ENCODE data around the gene KANSL1. TPM values are rescaled to one million over a fixed set of nuclear protein-coding genes. Genes with fewer than 3 reads are reported as not detected.

The KANSL1 gene
- total RNA-seq, 1 experiment from 2014 or later, result 55.5 TPM

DNA sequence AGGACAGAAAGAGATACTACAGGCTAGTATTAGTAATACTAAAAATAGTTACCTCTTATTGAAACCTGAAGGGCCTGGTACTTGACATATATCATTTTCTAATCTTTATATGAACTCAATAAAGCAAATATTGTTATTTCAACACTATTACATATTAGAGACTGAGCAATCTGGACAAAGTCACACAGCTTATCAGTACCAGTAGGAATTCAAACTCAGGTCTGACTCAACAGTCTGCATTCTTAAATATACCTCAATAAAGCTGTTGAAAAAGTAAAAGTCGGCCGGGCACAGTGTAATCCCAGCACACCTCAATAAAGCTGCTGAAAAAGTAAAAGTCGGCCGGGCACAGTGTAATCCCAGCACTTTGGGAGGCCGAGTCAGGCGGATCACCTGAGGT, 67.4 kb downstream of the KANSL1 start:
- Histone ChIP-seq H3K4me1 (ENCODE audit: control insufficient read depth, insufficient read depth, low read length) (peaks cover 7% of the 10 kb centered on the region), H3K27me3 (ENCODE audit: control insufficient read depth, insufficient read depth, low read length) (no peaks in the 10 kb centered on the region), H3K4me3 (ENCODE audit: low read depth in 2 of 2, low read length in 2 of 2) (no peak overlapping the region), H3K9me3 (ENCODE audit: control insufficient read depth, insufficient read depth, low read depth, low read length) (no peaks in the 10 kb centered on the region), H3K27ac (ENCODE audit: low read length) (no peak overlapping the region), H3K36me3 (ENCODE audit: control insufficient read depth, insufficient read depth, low read length) (no peaks in the 10 kb centered on the region)
- no peak for TF ChIP-seq POLR2AphosphoS5 (IDR thresholded peaks at IDR 0.05; ENCODE audit: low read depth, low read length)
- TF ChIP-seq, protein P1, sequence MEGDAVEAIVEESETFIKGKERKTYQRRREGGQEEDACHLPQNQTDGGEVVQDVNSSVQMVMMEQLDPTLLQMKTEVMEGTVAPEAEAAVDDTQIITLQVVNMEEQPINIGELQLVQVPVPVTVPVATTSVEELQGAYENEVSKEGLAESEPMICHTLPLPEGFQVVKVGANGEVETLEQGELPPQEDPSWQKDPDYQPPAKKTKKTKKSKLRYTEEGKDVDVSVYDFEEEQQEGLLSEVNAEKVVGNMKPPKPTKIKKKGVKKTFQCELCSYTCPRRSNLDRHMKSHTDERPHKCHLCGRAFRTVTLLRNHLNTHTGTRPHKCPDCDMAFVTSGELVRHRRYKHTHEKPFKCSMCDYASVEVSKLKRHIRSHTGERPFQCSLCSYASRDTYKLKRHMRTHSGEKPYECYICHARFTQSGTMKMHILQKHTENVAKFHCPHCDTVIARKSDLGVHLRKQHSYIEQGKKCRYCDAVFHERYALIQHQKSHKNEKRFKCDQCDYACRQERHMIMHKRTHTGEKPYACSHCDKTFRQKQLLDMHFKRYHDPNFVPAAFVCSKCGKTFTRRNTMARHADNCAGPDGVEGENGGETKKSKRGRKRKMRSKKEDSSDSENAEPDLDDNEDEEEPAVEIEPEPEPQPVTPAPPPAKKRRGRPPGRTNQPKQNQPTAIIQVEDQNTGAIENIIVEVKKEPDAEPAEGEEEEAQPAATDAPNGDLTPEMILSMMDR (IDR thresholded peaks at IDR 0.05), result no peak
- TF ChIP-seq SIN3A (IDR thresholded peaks at IDR 0.05; ENCODE audit: borderline replicate concordance, insufficient read depth, low read depth, low read length), result no peak
- no peak for TF ChIP-seq TCF7L2 (IDR thresholded peaks at IDR 0.05; ENCODE audit: low read depth, low read length)
- TF ChIP-seq, protein P2, sequence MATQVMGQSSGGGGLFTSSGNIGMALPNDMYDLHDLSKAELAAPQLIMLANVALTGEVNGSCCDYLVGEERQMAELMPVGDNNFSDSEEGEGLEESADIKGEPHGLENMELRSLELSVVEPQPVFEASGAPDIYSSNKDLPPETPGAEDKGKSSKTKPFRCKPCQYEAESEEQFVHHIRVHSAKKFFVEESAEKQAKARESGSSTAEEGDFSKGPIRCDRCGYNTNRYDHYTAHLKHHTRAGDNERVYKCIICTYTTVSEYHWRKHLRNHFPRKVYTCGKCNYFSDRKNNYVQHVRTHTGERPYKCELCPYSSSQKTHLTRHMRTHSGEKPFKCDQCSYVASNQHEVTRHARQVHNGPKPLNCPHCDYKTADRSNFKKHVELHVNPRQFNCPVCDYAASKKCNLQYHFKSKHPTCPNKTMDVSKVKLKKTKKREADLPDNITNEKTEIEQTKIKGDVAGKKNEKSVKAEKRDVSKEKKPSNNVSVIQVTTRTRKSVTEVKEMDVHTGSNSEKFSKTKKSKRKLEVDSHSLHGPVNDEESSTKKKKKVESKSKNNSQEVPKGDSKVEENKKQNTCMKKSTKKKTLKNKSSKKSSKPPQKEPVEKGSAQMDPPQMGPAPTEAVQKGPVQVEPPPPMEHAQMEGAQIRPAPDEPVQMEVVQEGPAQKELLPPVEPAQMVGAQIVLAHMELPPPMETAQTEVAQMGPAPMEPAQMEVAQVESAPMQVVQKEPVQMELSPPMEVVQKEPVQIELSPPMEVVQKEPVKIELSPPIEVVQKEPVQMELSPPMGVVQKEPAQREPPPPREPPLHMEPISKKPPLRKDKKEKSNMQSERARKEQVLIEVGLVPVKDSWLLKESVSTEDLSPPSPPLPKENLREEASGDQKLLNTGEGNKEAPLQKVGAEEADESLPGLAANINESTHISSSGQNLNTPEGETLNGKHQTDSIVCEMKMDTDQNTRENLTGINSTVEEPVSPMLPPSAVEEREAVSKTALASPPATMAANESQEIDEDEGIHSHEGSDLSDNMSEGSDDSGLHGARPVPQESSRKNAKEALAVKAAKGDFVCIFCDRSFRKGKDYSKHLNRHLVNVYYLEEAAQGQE (IDR thresholded peaks at IDR 0.05; ENCODE audit: insufficient read depth in 1 of 2, low read depth in 2 of 2, low read length in 1 of 2), result no peak
- in situ Hi-C loops (cut with HindIII; ENCODE audit: low pct_unique_long_range_greater_than_20kb, low sequenced_read_pairs) (no loop called here), intact Hi-C loops (cut with micrococcal nuclease; ENCODE audit: unreplicated experiment) (no loop called here)
- ATAC-seq, result no peak
- DNase-seq (ENCODE audit: low read depth, low spot score), result no peak
- ChIA-PET POLR2A (interaction anchor here (0.6 kb wide), 1 partner anchor 438 kb away, joined by 7 read pairs; no protein-coding TSS in a partner anchor), CTCF (no interaction called here)
- BruUV-seq (replicated peaks), result no TSS peak

DNA sequence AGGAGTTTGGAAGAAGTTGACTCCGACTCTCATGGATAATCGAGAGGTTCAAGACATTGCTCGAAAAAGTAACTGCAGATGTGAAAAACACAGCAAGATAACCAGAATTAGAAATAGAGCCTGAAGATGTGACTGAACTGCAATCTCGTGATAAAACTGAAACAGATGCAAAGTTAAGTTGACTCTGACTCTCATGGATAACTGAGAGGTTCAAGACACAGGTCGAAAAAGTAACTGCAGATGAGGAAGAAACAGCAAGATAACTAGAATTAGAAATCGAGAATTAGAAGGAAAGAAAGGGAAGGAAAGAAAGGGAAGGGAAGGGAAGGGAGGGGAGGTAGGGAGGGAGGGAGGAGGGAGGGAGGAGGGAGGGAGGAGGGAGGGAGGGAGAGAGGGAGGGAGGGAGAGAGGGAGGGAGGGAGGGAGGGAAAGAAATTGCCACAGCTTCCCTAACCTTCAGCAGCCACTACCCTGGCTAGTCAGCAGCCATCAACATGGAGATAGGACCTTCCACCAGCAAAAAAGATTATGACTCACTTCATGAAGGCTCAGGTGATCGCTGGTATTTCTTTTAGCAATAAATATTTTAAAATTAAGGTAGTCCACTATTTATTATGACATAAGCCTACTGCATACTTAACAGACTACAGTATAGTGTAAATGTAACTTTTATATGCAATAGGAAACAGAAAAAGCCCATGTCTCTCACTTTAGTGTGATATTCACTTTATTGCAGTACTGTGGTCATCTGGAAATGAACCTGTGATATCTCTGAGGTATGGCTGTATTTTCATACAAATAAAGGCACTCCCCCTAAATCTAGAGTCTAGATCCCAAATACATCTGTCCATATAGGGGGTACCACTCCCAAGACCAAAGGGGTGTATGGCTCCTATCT, 68.3 kb downstream of the KANSL1 start:
- ChIA-PET POLR2A (no interaction called here), CTCF (interaction anchor here (0.6 kb wide), 1 partner anchor 68 kb away, joined by 6 read pairs; the partner anchor contains the start of gene KANSL1)
- intact Hi-C loops (cut with micrococcal nuclease; ENCODE audit: unreplicated experiment), result no loop called here
- no peak for TF ChIP-seq TCF7L2 (IDR thresholded peaks at IDR 0.05; ENCODE audit: low read depth, low read length)
- TF ChIP-seq, protein P1 (IDR thresholded peaks at IDR 0.05), result no peak
- TF ChIP-seq POLR2AphosphoS5 (IDR thresholded peaks at IDR 0.05; ENCODE audit: low read depth, low read length), result no peak
- TF ChIP-seq, protein P2 (IDR thresholded peaks at IDR 0.05; ENCODE audit: insufficient read depth in 1 of 2, low read depth in 2 of 2, low read length in 1 of 2), result no peak
- H3K4me1 ChIP-seq (ENCODE audit: control insufficient read depth, insufficient read depth, low read length), result peaks cover 3% of the 10 kb centered on the region; the same call in 1 of the 2 replicates
- no TSS peak for BruUV-seq (replicated peaks)
- in situ Hi-C loops (cut with HindIII; ENCODE audit: low pct_unique_long_range_greater_than_20kb, low sequenced_read_pairs), result no loop called here
- DNase-seq (ENCODE audit: low read depth, low spot score) (no peak), ATAC-seq (no peak)
- no peaks in the 10 kb centered on the region for H3K9me3 ChIP-seq (ENCODE audit: control insufficient read depth, insufficient read depth, low read depth, low read length)
- no peaks in the 10 kb centered on the region for H3K36me3 ChIP-seq (ENCODE audit: control insufficient read depth, insufficient read depth, low read length)
- H3K27me3 ChIP-seq (ENCODE audit: control insufficient read depth, insufficient read depth, low read length), result no peaks in the 10 kb centered on the region
- H3K27ac ChIP-seq (ENCODE audit: low read length), result no peak overlapping the region
- no peak overlapping the region for H3K4me3 ChIP-seq (ENCODE audit: low read depth in 2 of 2, low read length in 2 of 2)
